ENCODE results near the gene ZCCHC18.

ZCCHC18 gene

GRCh38 chrX:104085477-104085876 is 26.8 kb upstream of the ZCCHC18 start:
- TF ChIP-seq CTCF (IDR thresholded peaks at IDR 0.05): no peak
- no peaks in the 10 kb centered on the region for H3K9me3 ChIP-seq (ENCODE audit: control insufficient read depth, low read length)
- no peaks in the 10 kb centered on the region for H3K79me2 ChIP-seq
- no peak overlapping the region for H2AFZ ChIP-seq
- no peaks in the 10 kb centered on the region for H3K4me1 ChIP-seq
- H3K27ac ChIP-seq: no peak overlapping the region
- H3K27me3 ChIP-seq (ENCODE audit: control insufficient read depth, insufficient read depth, low read length): no peaks in the 10 kb centered on the region
- H3K9ac ChIP-seq: no peak overlapping the region
- no peak overlapping the region for H3K4me2 ChIP-seq (ENCODE audit: low read length)
- no peaks in the 10 kb centered on the region for H3K36me3 ChIP-seq (ENCODE audit: control insufficient read depth, insufficient read depth, low read length)
- H3K4me3 ChIP-seq (ENCODE audit: low read depth, low read length): no peak overlapping the region

- H2AFZ ChIP-seq: no peak overlapping the region
- TF ChIP-seq CTCF (IDR thresholded peaks at IDR 0.05): no peak
- no peaks in the 10 kb centered on the region for H3K36me3 ChIP-seq (ENCODE audit: control insufficient read depth, insufficient read depth, low read length)
- no peak overlapping the region for H3K4me3 ChIP-seq (ENCODE audit: low read depth, low read length)
- H3K9me3 ChIP-seq (ENCODE audit: control insufficient read depth, low read length): no peaks in the 10 kb centered on the region
- no peak overlapping the region for H3K27ac ChIP-seq
- no peak overlapping the region for H3K9ac ChIP-seq
- no peaks in the 10 kb centered on the region for H3K79me2 ChIP-seq
- H3K27me3 ChIP-seq (ENCODE audit: control insufficient read depth, insufficient read depth, low read length): no peaks in the 10 kb centered on the region
- H3K4me1 ChIP-seq: no peaks in the 10 kb centered on the region
- no peak overlapping the region for H3K4me2 ChIP-seq (ENCODE audit: low read length)
Observed at GRCh38 chrX:104085919-104086318, 26.4 kb upstream of the ZCCHC18 start.

- no peak overlapping the region for H3K27ac ChIP-seq
- H3K4me3 ChIP-seq (ENCODE audit: low read depth, low read length): no peak overlapping the region
- H3K9ac ChIP-seq: no peak overlapping the region
- H3K4me1 ChIP-seq: no peaks in the 10 kb centered on the region
- H2AFZ ChIP-seq: no peak overlapping the region
- no peak overlapping the region for H3K4me2 ChIP-seq (ENCODE audit: low read length)
- no peaks in the 10 kb centered on the region for H3K27me3 ChIP-seq (ENCODE audit: control insufficient read depth, insufficient read depth, low read length)
- no peaks in the 10 kb centered on the region for H3K9me3 ChIP-seq (ENCODE audit: control insufficient read depth, low read length)
- H3K36me3 ChIP-seq (ENCODE audit: control insufficient read depth, insufficient read depth, low read length): no peaks in the 10 kb centered on the region
- no peaks in the 10 kb centered on the region for H3K79me2 ChIP-seq
- TF ChIP-seq CTCF (IDR thresholded peaks at IDR 0.05): peak; percentile 52
Observed at GRCh38 chrX:104098151-104098808, 14.0 kb upstream of the ZCCHC18 start.

GRCh38 chrX:104098919-104099318 is 13.4 kb upstream of the ZCCHC18 start:
- H3K79me2 ChIP-seq: no peaks in the 10 kb centered on the region
- no peak overlapping the region for H2AFZ ChIP-seq
- no peak overlapping the region for H3K9ac ChIP-seq
- H3K4me1 ChIP-seq: no peaks in the 10 kb centered on the region
- H3K4me2 ChIP-seq (ENCODE audit: low read length): no peak overlapping the region
- no peaks in the 10 kb centered on the region for H3K36me3 ChIP-seq (ENCODE audit: control insufficient read depth, insufficient read depth, low read length)
- H3K9me3 ChIP-seq (ENCODE audit: control insufficient read depth, low read length): no peaks in the 10 kb centered on the region
- H3K27ac ChIP-seq: no peak overlapping the region
- TF ChIP-seq CTCF (IDR thresholded peaks at IDR 0.05): no peak
- H3K27me3 ChIP-seq (ENCODE audit: control insufficient read depth, insufficient read depth, low read length): no peaks in the 10 kb centered on the region
- no peak overlapping the region for H3K4me3 ChIP-seq (ENCODE audit: low read depth, low read length)

- Histone ChIP-seq H2AFZ (no peak overlapping the region), H3K79me2 (no peaks in the 10 kb centered on the region), H3K4me3 (ENCODE audit: low read depth, low read length) (no peak overlapping the region), H3K27me3 (ENCODE audit: control insufficient read depth, insufficient read depth, low read length) (no peaks in the 10 kb centered on the region), H3K9me3 (ENCODE audit: control insufficient read depth, low read length) (no peaks in the 10 kb centered on the region), H3K27ac (no peak overlapping the region), H3K4me1 (no peaks in the 10 kb centered on the region), H3K9ac (no peak overlapping the region), H3K4me2 (ENCODE audit: low read length) (no peak overlapping the region), H3K36me3 (ENCODE audit: control insufficient read depth, insufficient read depth, low read length) (no peaks in the 10 kb centered on the region)
- TF ChIP-seq CTCF (IDR thresholded peaks at IDR 0.05): no peak
Observed at GRCh38 chrX:104104676-104105075, 7.6 kb upstream of the ZCCHC18 start.
